ENCODE data around the gene ITGBL1. TPM values are rescaled to one million over a fixed set of nuclear protein-coding genes. Genes with fewer than 3 reads are reported as not detected.

ITGBL1 gene
- total and polyA plus RNA-seq, 8 donors = 0.24 to 50.0 (median 0.38) TPM

GRCh38 chr13:101511161-101511560 lies 58.7 kb downstream of the ITGBL1 start:
- Histone ChIP-seq H3K36me3 (no peaks in the 10 kb centered on the region), H3K27ac (no peak overlapping the region), H3K27me3 (no peaks in the 10 kb centered on the region), H3K4me3 (no peak overlapping the region), H3K9me3 (no peaks in the 10 kb centered on the region), H3K4me1 (no peaks in the 10 kb centered on the region)
- ATAC-seq (no peak), DNase-seq (no peak)
- TF ChIP-seq, protein P1, sequence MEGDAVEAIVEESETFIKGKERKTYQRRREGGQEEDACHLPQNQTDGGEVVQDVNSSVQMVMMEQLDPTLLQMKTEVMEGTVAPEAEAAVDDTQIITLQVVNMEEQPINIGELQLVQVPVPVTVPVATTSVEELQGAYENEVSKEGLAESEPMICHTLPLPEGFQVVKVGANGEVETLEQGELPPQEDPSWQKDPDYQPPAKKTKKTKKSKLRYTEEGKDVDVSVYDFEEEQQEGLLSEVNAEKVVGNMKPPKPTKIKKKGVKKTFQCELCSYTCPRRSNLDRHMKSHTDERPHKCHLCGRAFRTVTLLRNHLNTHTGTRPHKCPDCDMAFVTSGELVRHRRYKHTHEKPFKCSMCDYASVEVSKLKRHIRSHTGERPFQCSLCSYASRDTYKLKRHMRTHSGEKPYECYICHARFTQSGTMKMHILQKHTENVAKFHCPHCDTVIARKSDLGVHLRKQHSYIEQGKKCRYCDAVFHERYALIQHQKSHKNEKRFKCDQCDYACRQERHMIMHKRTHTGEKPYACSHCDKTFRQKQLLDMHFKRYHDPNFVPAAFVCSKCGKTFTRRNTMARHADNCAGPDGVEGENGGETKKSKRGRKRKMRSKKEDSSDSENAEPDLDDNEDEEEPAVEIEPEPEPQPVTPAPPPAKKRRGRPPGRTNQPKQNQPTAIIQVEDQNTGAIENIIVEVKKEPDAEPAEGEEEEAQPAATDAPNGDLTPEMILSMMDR (IDR thresholded peaks at IDR 0.05) = no peak
- intact Hi-C loops (cut with DNase I) = no loop called here

GRCh38 chr13:101511766-101512165 lies 59.3 kb downstream of the ITGBL1 start:
- H3K27ac ChIP-seq = no peak overlapping the region
- no peaks in the 10 kb centered on the region for H3K4me1 ChIP-seq
- intact Hi-C loops (cut with DNase I) = no loop called here
- no peaks in the 10 kb centered on the region for H3K27me3 ChIP-seq
- DNase-seq (no peak), ATAC-seq (no peak)
- no peak overlapping the region for H3K4me3 ChIP-seq
- no peaks in the 10 kb centered on the region for H3K9me3 ChIP-seq
- TF ChIP-seq, protein P1 (IDR thresholded peaks at IDR 0.05) = no peak
- H3K36me3 ChIP-seq = no peaks in the 10 kb centered on the region

DNA sequence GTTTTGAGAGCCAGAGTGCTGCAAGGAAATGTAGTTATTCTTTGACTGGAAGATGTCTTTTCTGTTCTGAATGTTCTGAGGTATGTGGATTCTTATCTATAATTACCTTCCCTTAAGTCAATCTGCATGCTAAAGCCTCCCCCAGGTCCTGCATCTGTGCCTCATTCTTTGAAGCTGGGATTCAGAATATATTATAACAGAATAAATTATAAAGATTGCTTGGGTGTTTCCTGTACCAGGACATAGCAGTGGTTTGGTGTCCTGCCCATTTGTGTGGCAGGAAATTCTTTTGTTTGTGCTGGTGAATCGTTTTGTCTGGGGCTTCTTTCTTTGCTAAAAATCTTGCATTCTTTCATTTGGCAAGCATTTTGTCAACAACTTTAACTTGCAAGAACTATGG lies 60.2 kb downstream of the ITGBL1 start:
- DNase-seq = no peak
- Histone ChIP-seq H3K27me3 (no peaks in the 10 kb centered on the region), H3K36me3 (no peaks in the 10 kb centered on the region), H3K27ac (no peak overlapping the region), H3K4me1 (no peaks in the 10 kb centered on the region), H3K4me3 (no peak overlapping the region), H3K9me3 (no peaks in the 10 kb centered on the region)
- TF ChIP-seq, protein P1 (IDR thresholded peaks at IDR 0.05) = no peak
- ATAC-seq = no peak
- intact Hi-C loops (cut with DNase I) = no loop called here

DNA sequence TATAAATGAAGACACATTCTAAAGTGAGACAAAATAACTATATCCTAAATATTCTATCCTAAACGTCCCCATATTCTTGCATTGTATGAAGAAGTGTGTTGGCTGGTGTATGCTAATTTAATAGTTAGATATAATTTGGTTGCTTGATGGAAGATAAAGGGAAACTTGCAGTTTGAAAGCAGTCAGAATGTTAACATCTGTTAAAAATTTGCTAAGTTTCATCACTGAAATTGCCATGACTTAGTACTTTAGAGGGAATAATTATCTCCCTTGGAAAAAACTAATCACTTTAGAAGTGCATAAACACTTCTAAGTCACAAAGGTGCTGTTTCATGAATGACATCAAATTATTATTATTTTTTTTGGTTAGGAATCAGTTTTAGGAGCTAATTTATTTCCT lies 61.6 kb downstream of the ITGBL1 start:
- DNase-seq = no peak
- Histone ChIP-seq H3K4me3 (no peak overlapping the region), H3K27ac (no peak overlapping the region), H3K36me3 (no peaks in the 10 kb centered on the region), H3K4me1 (no peaks in the 10 kb centered on the region), H3K9me3 (no peaks in the 10 kb centered on the region), H3K27me3 (no peaks in the 10 kb centered on the region)
- no peak for ATAC-seq
- intact Hi-C loops (cut with DNase I) = no loop called here
- TF ChIP-seq, protein P1 (IDR thresholded peaks at IDR 0.05) = no peak

GRCh38 chr13:101514695-101515275 lies 62.3 kb downstream of the ITGBL1 start:
- Histone ChIP-seq H3K27ac (no peak overlapping the region), H3K9me3 (no peaks in the 10 kb centered on the region), H3K36me3 (no peaks in the 10 kb centered on the region), H3K4me1 (no peaks in the 10 kb centered on the region), H3K4me3 (no peak overlapping the region), H3K27me3 (no peaks in the 10 kb centered on the region)
- TF ChIP-seq, protein P1 (IDR thresholded peaks at IDR 0.05) = peak; percentile 45 to 47
- ATAC-seq (peak; percentile 78), DNase-seq (peak in 2 of 4 donors; percentile 15 to 40)
- intact Hi-C loops (cut with DNase I) = no loop called here

Data from left lung (tissue), 10 donors.